T-helper 17 cell (primary cell): Measurements from ENCODE around the gene DEPDC1. TPM values are rescaled to one million over a fixed set of nuclear protein-coding genes. Genes with fewer than 3 reads are reported as not detected.

Source experiments
- ATAC-seq: fragments of 150-1000 bp; cut with Tn5 transposase; 2 replicates; pipeline ENCODE4 v1.10.0; 2021; ENCODE audit warnings: mild to moderate bottlenecking, moderate library complexity
- DNase-seq, 3 donors: peaks; one replicate each; pipeline versions ENCODE4 v3.0.0 to v3.0.0-alpha.2; 2020 to 2021
- H3K9me3 ChIP-seq: one replicate; pipeline ENCODE4 v1.7.0; 2013; ENCODE audit warnings: low read length, mild to moderate bottlenecking; ENCODE audit not compliant: control insufficient read depth, poor library complexity, severe bottlenecking
- H3K27ac Mint-ChIP-seq: one replicate; pipeline ENCODE4 v1.8.0; 2022; ENCODE audit warnings: mild to moderate bottlenecking, moderate library complexity, mixed read lengths
- H3K27me3 Mint-ChIP-seq: one replicate; pipeline ENCODE4 v1.8.0; 2022; ENCODE audit warnings: mixed read lengths
- H3K36me3 Mint-ChIP-seq: one replicate; pipeline ENCODE4 v1.8.0; 2022; ENCODE audit warnings: low read depth, mixed read lengths
- H3K4me1 Mint-ChIP-seq: one replicate; pipeline ENCODE4 v1.8.0; 2022; ENCODE audit warnings: mild to moderate bottlenecking, mixed read lengths
- H3K4me3 Mint-ChIP-seq: one replicate; pipeline ENCODE4 v1.8.0; 2022; ENCODE audit warnings: mild to moderate bottlenecking, moderate library complexity, mixed read lengths
- total RNA-seq, 4 donors: library from RNA in 2 of 4; stranded (reverse) in 2 of 4; gene quantifications; one replicate each; pipeline ENCODE4 v1.2.3 and lab custom pipeline; 2022 to 2026

DEPDC1 gene
- total RNA-seq, 2 donors from 2014 or later, result 0.16 TPM; not detected in 1

DNA sequence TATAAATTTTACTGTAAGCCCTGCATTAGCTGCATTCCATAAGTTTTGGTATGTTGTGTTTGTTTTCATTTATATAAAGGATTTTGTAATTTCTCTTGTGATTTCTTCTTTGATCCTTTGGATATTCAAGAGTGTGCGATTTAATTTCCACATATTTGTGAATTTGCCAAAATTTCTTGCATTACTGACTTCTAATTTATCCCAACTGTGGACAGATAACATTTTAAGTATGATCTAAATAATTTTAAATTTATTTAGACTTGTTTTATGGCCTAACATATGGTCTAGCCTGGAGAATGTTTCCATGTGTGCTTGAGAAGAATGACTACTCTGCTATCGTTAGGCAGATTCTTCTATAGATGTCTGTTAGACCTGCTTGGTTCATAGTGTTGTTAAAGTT lies 70.3 kb downstream of the DEPDC1 start:
- no peaks in the 10 kb centered on the region for H3K9me3 ChIP-seq
- Mint-ChIP-seq H3K4me3 (no peak overlapping the region), H3K27ac (no peak overlapping the region), H3K4me1 (no peaks in the 10 kb centered on the region), H3K27me3 (no peaks in the 10 kb centered on the region), H3K36me3 (no peaks in the 10 kb centered on the region)
- DNase-seq, result no peak
- no peak for ATAC-seq

Other genes with a start within 250 kb of the DEPDC1 start
- not detected for gene RPE65, start 47.1 kb downstream of the DEPDC1 start, total RNA-seq